ENCODE results near the gene DEFB113. TPM values are rescaled to one million over a fixed set of nuclear protein-coding genes. Genes with fewer than 3 reads are reported as not detected.

DEFB113 gene
- polyA plus RNA-seq (2013, experiment 1 of 2) = not detected
- not detected for polyA plus RNA-seq (2013, experiment 2 of 2)

GRCh38 chr6:49969605-49970004 is at the start of gene DEFB113:
DEFB113 (minus strand) TSS chr6:49969625; CDS start chr6:49969625, 0 bp downstream.
- no peaks in the 10 kb centered on the region for H3K4me1 ChIP-seq (ENCODE audit: control insufficient read depth in 2 of 2, insufficient read depth in 1 of 2, low read depth in 1 of 2, low read length in 2 of 2)
- H3K9ac ChIP-seq (ENCODE audit: low read depth, low read length, poor library complexity) = no peak within 1 kb of the TSS
- H2BK15ac ChIP-seq (ENCODE audit: low read length) = no peak within 1 kb of the TSS
- H3K36me3 ChIP-seq (replicated peaks in 1 of 2; ENCODE audit: control insufficient read depth in 2 of 2, insufficient read depth in 2 of 2, low read length in 2 of 2) = no peaks in the 10 kb centered on the region
- H2BK120ac ChIP-seq (ENCODE audit: low read depth, low read length) = no peak within 1 kb of the TSS
- no CpG with 5 or more reads among the region's 2 CpGs for WGBS, 2 donors (ENCODE audit: extremely low coverage in 2 of 2, insufficient read length in 2 of 2, insufficient replicate concordance in 1 of 2)
- H3K4me3 ChIP-seq (ENCODE audit: low read length in 2 of 2) = no peak within 1 kb of the TSS
- no peaks in the 10 kb centered on the region for H3K79me1 ChIP-seq (ENCODE audit: low read depth, low read length)
- no peak within 1 kb of the TSS for H2BK12ac ChIP-seq (ENCODE audit: low read length)
- H3K23ac ChIP-seq (ENCODE audit: low read depth, low read length, poor library complexity) = no peak within 1 kb of the TSS
- H3K18ac ChIP-seq (ENCODE audit: low read length) = no peak within 1 kb of the TSS
- no peaks in the 10 kb centered on the region for H3K9me3 ChIP-seq (replicated peaks in 1 of 2; ENCODE audit: control insufficient read depth in 2 of 2, insufficient read depth in 1 of 2, low read depth in 1 of 2, low read length in 2 of 2)
- H3K27ac ChIP-seq (replicated peaks; ENCODE audit: low read length) = no peak within 1 kb of the TSS
- no peak for DNase-seq (ENCODE audit: low spot score)
- H3K4me2 ChIP-seq (ENCODE audit: insufficient read depth, low read length, poor library complexity, severe bottlenecking) = no peak within 1 kb of the TSS
- no peak within 1 kb of the TSS for H3K14ac ChIP-seq (ENCODE audit: low read length)
- H2AFZ ChIP-seq (ENCODE audit: low read length) = no peak within 1 kb of the TSS
- H2BK5ac ChIP-seq (ENCODE audit: low read length) = no peak within 1 kb of the TSS
- no peak within 1 kb of the TSS for H4K8ac ChIP-seq (ENCODE audit: low read depth, low read length)
- H2AK5ac ChIP-seq (ENCODE audit: low read depth, low read length) = no peak within 1 kb of the TSS
- no peak within 1 kb of the TSS for H4K91ac ChIP-seq (ENCODE audit: low read depth, low read length, poor library complexity)
- H3K4ac ChIP-seq (ENCODE audit: low read length) = no peak within 1 kb of the TSS
- no peaks in the 10 kb centered on the region for H3K27me3 ChIP-seq (ENCODE audit: control insufficient read depth in 3 of 3, insufficient read depth in 3 of 3, low read depth in 1 of 3, low read length in 3 of 3)

- H3K23ac ChIP-seq (ENCODE audit: low read depth, low read length, poor library complexity) = no peak overlapping the region
- no peaks in the 10 kb centered on the region for H3K36me3 ChIP-seq (replicated peaks in 1 of 2; ENCODE audit: control insufficient read depth in 2 of 2, insufficient read depth in 2 of 2, low read length in 2 of 2)
- H2BK5ac ChIP-seq (ENCODE audit: low read length) = no peak overlapping the region
- H3K79me1 ChIP-seq (ENCODE audit: low read depth, low read length) = no peaks in the 10 kb centered on the region
- no peak overlapping the region for H2AFZ ChIP-seq (ENCODE audit: low read length)
- WGBS, 2 donors (ENCODE audit: extremely low coverage in 2 of 2, insufficient read length in 2 of 2, insufficient replicate concordance in 1 of 2) = no CpG with 5 or more reads among the region's 3 CpGs
- H3K18ac ChIP-seq (ENCODE audit: low read length) = no peak overlapping the region
- H3K14ac ChIP-seq (ENCODE audit: low read length) = no peak overlapping the region
- H2AK5ac ChIP-seq (ENCODE audit: low read depth, low read length) = no peak overlapping the region
- H2BK12ac ChIP-seq (ENCODE audit: low read length) = no peak overlapping the region
- no peaks in the 10 kb centered on the region for H3K4me1 ChIP-seq (ENCODE audit: control insufficient read depth in 2 of 2, insufficient read depth in 1 of 2, low read depth in 1 of 2, low read length in 2 of 2)
- H3K4me3 ChIP-seq (ENCODE audit: low read length in 2 of 2) = no peak overlapping the region
- no peak overlapping the region for H2BK15ac ChIP-seq (ENCODE audit: low read length)
- no peak overlapping the region for H3K27ac ChIP-seq (replicated peaks; ENCODE audit: low read length)
- H3K4me2 ChIP-seq (ENCODE audit: insufficient read depth, low read length, poor library complexity, severe bottlenecking) = no peak overlapping the region
- no peak overlapping the region for H4K8ac ChIP-seq (ENCODE audit: low read depth, low read length)
- no peak overlapping the region for H4K91ac ChIP-seq (ENCODE audit: low read depth, low read length, poor library complexity)
- no peak overlapping the region for H3K4ac ChIP-seq (ENCODE audit: low read length)
- DNase-seq (ENCODE audit: low spot score) = no peak
- H3K9ac ChIP-seq (ENCODE audit: low read depth, low read length, poor library complexity) = no peak overlapping the region
- H3K9me3 ChIP-seq (replicated peaks in 1 of 2; ENCODE audit: control insufficient read depth in 2 of 2, insufficient read depth in 1 of 2, low read depth in 1 of 2, low read length in 2 of 2) = no peaks in the 10 kb centered on the region
- no peak overlapping the region for H2BK120ac ChIP-seq (ENCODE audit: low read depth, low read length)
- H3K27me3 ChIP-seq (ENCODE audit: control insufficient read depth in 3 of 3, insufficient read depth in 3 of 3, low read depth in 1 of 3, low read length in 3 of 3) = no peaks in the 10 kb centered on the region
These were observed 38.4 kb upstream of the DEFB113 start for GRCh38 chr6:50007819-50008218.

- Histone ChIP-seq H2BK120ac (ENCODE audit: low read depth, low read length) (no peak overlapping the region), H3K18ac (ENCODE audit: low read length) (no peak overlapping the region), H3K4me2 (ENCODE audit: insufficient read depth, low read length, poor library complexity, severe bottlenecking) (no peak overlapping the region), H3K23ac (ENCODE audit: low read depth, low read length, poor library complexity) (no peak overlapping the region), H3K4me1 (ENCODE audit: control insufficient read depth in 2 of 2, insufficient read depth in 1 of 2, low read depth in 1 of 2, low read length in 2 of 2) (no peaks in the 10 kb centered on the region), H3K79me1 (ENCODE audit: low read depth, low read length) (no peaks in the 10 kb centered on the region), H3K4ac (ENCODE audit: low read length) (no peak overlapping the region), H3K36me3 (replicated peaks in 1 of 2; ENCODE audit: control insufficient read depth in 2 of 2, insufficient read depth in 2 of 2, low read length in 2 of 2) (no peaks in the 10 kb centered on the region), H2BK12ac (ENCODE audit: low read length) (no peak overlapping the region), H2BK15ac (ENCODE audit: low read length) (no peak overlapping the region), H3K9ac (ENCODE audit: low read depth, low read length, poor library complexity) (no peak overlapping the region), H3K9me3 (replicated peaks in 1 of 2; ENCODE audit: control insufficient read depth in 2 of 2, insufficient read depth in 1 of 2, low read depth in 1 of 2, low read length in 2 of 2) (no peaks in the 10 kb centered on the region), H3K27ac (replicated peaks; ENCODE audit: low read length) (no peak overlapping the region), H3K27me3 (ENCODE audit: control insufficient read depth in 3 of 3, insufficient read depth in 3 of 3, low read depth in 1 of 3, low read length in 3 of 3) (no peaks in the 10 kb centered on the region), H4K8ac (ENCODE audit: low read depth, low read length) (no peak overlapping the region), H3K14ac (ENCODE audit: low read length) (no peak overlapping the region), H2AK5ac (ENCODE audit: low read depth, low read length) (no peak overlapping the region), H2AFZ (ENCODE audit: low read length) (no peak overlapping the region), H2BK5ac (ENCODE audit: low read length) (no peak overlapping the region), H3K4me3 (ENCODE audit: low read length in 2 of 2) (no peak overlapping the region), H4K91ac (ENCODE audit: low read depth, low read length, poor library complexity) (no peak overlapping the region)
- DNase-seq (ENCODE audit: low spot score) = no peak
- no CpG with 5 or more reads among the region's 3 CpGs for WGBS, 2 donors (ENCODE audit: extremely low coverage in 2 of 2, insufficient read length in 2 of 2, insufficient replicate concordance in 1 of 2)
These were observed 33.7 kb upstream of the DEFB113 start for GRCh38 chr6:50003139-50003538.

- no peak overlapping the region for H2BK12ac ChIP-seq (ENCODE audit: low read length)
- no peak for DNase-seq (ENCODE audit: low spot score)
- H3K27me3 ChIP-seq (ENCODE audit: control insufficient read depth in 3 of 3, insufficient read depth in 3 of 3, low read depth in 1 of 3, low read length in 3 of 3) = no peaks in the 10 kb centered on the region
- no peak overlapping the region for H4K91ac ChIP-seq (ENCODE audit: low read depth, low read length, poor library complexity)
- no peak overlapping the region for H3K4ac ChIP-seq (ENCODE audit: low read length)
- H4K8ac ChIP-seq (ENCODE audit: low read depth, low read length) = no peak overlapping the region
- H3K14ac ChIP-seq (ENCODE audit: low read length) = no peak overlapping the region
- H3K9me3 ChIP-seq (replicated peaks in 1 of 2; ENCODE audit: control insufficient read depth in 2 of 2, insufficient read depth in 1 of 2, low read depth in 1 of 2, low read length in 2 of 2) = no peaks in the 10 kb centered on the region
- no peaks in the 10 kb centered on the region for H3K4me1 ChIP-seq (ENCODE audit: control insufficient read depth in 2 of 2, insufficient read depth in 1 of 2, low read depth in 1 of 2, low read length in 2 of 2)
- H3K23ac ChIP-seq (ENCODE audit: low read depth, low read length, poor library complexity) = no peak overlapping the region
- no peaks in the 10 kb centered on the region for H3K79me1 ChIP-seq (ENCODE audit: low read depth, low read length)
- no peak overlapping the region for H2BK15ac ChIP-seq (ENCODE audit: low read length)
- no peak overlapping the region for H3K9ac ChIP-seq (ENCODE audit: low read depth, low read length, poor library complexity)
- H2BK5ac ChIP-seq (ENCODE audit: low read length) = no peak overlapping the region
- no peak overlapping the region for H3K4me3 ChIP-seq (ENCODE audit: low read length in 2 of 2)
- H3K27ac ChIP-seq (replicated peaks; ENCODE audit: low read length) = no peak overlapping the region
- no peak overlapping the region for H3K4me2 ChIP-seq (ENCODE audit: insufficient read depth, low read length, poor library complexity, severe bottlenecking)
- H3K36me3 ChIP-seq (replicated peaks in 1 of 2; ENCODE audit: control insufficient read depth in 2 of 2, insufficient read depth in 2 of 2, low read length in 2 of 2) = no peaks in the 10 kb centered on the region
- H2BK120ac ChIP-seq (ENCODE audit: low read depth, low read length) = no peak overlapping the region
- H2AK5ac ChIP-seq (ENCODE audit: low read depth, low read length) = no peak overlapping the region
- no peak overlapping the region for H2AFZ ChIP-seq (ENCODE audit: low read length)
- no peak overlapping the region for H3K18ac ChIP-seq (ENCODE audit: low read length)
These were observed 25.9 kb upstream of the DEFB113 start for GRCh38 chr6:49995278-49995677.
